DND-41 (cell line): ENCODE data around the gene APEH.
A peak's percentile ranks its signal among the peaks of the same experiment; 100 is the strongest.

Experiments
- ATAC-seq: fragments of 200-7000 bp; cut with Tn5 transposase; 3 replicates; pipeline ENCODE4 v1.9.1; 2021; ENCODE audit warnings: low read depth; ENCODE audit not compliant: insufficient read depth
- DNase-seq: peaks from one replicate; pipeline ENCODE4 v3.0.0-alpha.2; 2020
- H2AFZ ChIP-seq: 2 replicates; pipeline ENCODE4 v1.6.0; 2012; ENCODE audit warnings: low read depth, low read length
- H3K27ac ChIP-seq: 2 replicates; pipeline ENCODE4 v1.5.1; 2012; ENCODE audit warnings: low read length, inconsistent platforms
- H3K27me3 ChIP-seq: fragments of 200-600 bp; sonication (generic); 2 replicates; pipeline ENCODE4 v1.6.0; 2012; ENCODE audit warnings: low read length, mild to moderate bottlenecking, inconsistent platforms; ENCODE audit not compliant: insufficient read depth, poor library complexity
- H3K36me3 ChIP-seq: 2 replicates; pipeline ENCODE4 v1.5.1; 2012; ENCODE audit warnings: low read length, inconsistent platforms; ENCODE audit not compliant: insufficient read depth
- H3K4me1 ChIP-seq: 2 replicates; pipeline ENCODE4 v1.5.1; 2012; ENCODE audit warnings: mild to moderate bottlenecking, low read length; ENCODE audit not compliant: insufficient read depth
- H3K4me2 ChIP-seq: 2 replicates; pipeline ENCODE4 v1.6.0; 2012; ENCODE audit warnings: mild to moderate bottlenecking, moderate library complexity, low read length, inconsistent platforms; ENCODE audit not compliant: insufficient read depth
- H3K4me3 ChIP-seq, 2 experiments: fragments of 200-600 bp in 1 of 2; shearing (Covaris generic) in 1 of 2; 2 replicates each; pipeline ENCODE4 v1.5.1; 2012 to 2016; ENCODE audit warnings: inconsistent platforms in 2 of 2, low read length in 2 of 2, mild to moderate bottlenecking in 2 of 2, low read depth in 1 of 2, moderate library complexity in 1 of 2
- H3K79me2 ChIP-seq: 2 replicates; pipeline ENCODE4 v1.6.0; 2012; ENCODE audit warnings: low read length, inconsistent platforms; ENCODE audit not compliant: insufficient read depth
- H3K9ac ChIP-seq: 2 replicates; pipeline ENCODE4 v1.6.0; 2012; ENCODE audit warnings: low read depth, mild to moderate bottlenecking, inconsistent platforms, low read length, moderate library complexity
- H3K9me3 ChIP-seq: 2 replicates; pipeline ENCODE4 v1.5.1; 2012; ENCODE audit warnings: low read length, moderate library complexity, mild to moderate bottlenecking, inconsistent platforms; ENCODE audit not compliant: insufficient read depth, severe bottlenecking
- H4K20me1 ChIP-seq: 2 replicates; pipeline ENCODE4 v1.6.0; 2012; ENCODE audit warnings: low read length; ENCODE audit not compliant: insufficient read depth
- EZH2 ChIP-seq: IDR thresholded peaks from 3 replicates; pipeline ENCODE4 v1.6.1; 2012; ENCODE audit warnings: borderline replicate concordance, low read depth, mild to moderate bottlenecking, moderate library complexity, low read length, inconsistent platforms; ENCODE audit not compliant: severe bottlenecking
- TF ChIP-seq, protein P1 (sequence below): IDR thresholded peaks from 2 replicates; pipeline ENCODE4 v1.5.1; 2012; ENCODE audit warnings: borderline replicate concordance, low read length, moderate library complexity, mild to moderate bottlenecking; ENCODE audit not compliant: poor library complexity, severe bottlenecking; ENCODE audit errors: extremely low read depth

Gene APEH

DNA sequence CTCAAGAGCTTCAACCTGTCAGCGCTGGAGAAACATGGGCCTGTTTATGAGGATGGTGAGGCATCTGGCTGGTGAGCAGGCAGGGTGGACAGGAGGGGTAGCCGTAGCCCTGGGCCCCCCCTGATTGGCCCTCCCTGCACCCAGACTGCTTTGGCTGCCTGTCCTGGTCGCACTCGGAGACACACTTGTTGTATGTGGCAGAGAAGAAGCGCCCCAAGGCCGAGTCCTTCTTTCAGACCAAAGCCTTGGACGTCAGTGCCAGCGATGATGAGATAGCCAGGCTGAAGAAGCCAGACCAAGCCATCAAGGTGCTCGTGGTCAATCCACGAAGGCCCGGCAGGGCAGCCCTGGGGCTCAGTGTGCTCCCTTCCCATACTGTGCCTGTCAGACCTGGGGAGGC lies 1.8 kb downstream of the APEH start:
- no peak for DNase-seq
- no peak overlapping the region for H3K27ac ChIP-seq
- no peak for TF ChIP-seq EZH2
- TF ChIP-seq, protein P1, sequence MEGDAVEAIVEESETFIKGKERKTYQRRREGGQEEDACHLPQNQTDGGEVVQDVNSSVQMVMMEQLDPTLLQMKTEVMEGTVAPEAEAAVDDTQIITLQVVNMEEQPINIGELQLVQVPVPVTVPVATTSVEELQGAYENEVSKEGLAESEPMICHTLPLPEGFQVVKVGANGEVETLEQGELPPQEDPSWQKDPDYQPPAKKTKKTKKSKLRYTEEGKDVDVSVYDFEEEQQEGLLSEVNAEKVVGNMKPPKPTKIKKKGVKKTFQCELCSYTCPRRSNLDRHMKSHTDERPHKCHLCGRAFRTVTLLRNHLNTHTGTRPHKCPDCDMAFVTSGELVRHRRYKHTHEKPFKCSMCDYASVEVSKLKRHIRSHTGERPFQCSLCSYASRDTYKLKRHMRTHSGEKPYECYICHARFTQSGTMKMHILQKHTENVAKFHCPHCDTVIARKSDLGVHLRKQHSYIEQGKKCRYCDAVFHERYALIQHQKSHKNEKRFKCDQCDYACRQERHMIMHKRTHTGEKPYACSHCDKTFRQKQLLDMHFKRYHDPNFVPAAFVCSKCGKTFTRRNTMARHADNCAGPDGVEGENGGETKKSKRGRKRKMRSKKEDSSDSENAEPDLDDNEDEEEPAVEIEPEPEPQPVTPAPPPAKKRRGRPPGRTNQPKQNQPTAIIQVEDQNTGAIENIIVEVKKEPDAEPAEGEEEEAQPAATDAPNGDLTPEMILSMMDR, result no peak
- no peaks in the 10 kb centered on the region for H3K27me3 ChIP-seq
- peaks cover 59% of the 10 kb centered on the region for H3K36me3 ChIP-seq
- H3K9ac ChIP-seq, result peak overlapping the region; percentile 92; the same call in 1 of the 2 replicates
- H3K4me3 ChIP-seq, result peak overlapping the region in 1 of 2 experiments; percentile 15; a peak in 1 of 4 replicates
- no peak for ATAC-seq
- no peak overlapping the region for H2AFZ ChIP-seq
- peak overlapping the region; percentile 99 for H3K4me2 ChIP-seq
- peaks cover 34% of the 10 kb centered on the region for H3K4me1 ChIP-seq
- H3K9me3 ChIP-seq, result no peaks in the 10 kb centered on the region
- peaks cover 28% of the 10 kb centered on the region for H3K79me2 ChIP-seq
- H4K20me1 ChIP-seq, result peaks cover 16% of the 10 kb centered on the region

DNA sequence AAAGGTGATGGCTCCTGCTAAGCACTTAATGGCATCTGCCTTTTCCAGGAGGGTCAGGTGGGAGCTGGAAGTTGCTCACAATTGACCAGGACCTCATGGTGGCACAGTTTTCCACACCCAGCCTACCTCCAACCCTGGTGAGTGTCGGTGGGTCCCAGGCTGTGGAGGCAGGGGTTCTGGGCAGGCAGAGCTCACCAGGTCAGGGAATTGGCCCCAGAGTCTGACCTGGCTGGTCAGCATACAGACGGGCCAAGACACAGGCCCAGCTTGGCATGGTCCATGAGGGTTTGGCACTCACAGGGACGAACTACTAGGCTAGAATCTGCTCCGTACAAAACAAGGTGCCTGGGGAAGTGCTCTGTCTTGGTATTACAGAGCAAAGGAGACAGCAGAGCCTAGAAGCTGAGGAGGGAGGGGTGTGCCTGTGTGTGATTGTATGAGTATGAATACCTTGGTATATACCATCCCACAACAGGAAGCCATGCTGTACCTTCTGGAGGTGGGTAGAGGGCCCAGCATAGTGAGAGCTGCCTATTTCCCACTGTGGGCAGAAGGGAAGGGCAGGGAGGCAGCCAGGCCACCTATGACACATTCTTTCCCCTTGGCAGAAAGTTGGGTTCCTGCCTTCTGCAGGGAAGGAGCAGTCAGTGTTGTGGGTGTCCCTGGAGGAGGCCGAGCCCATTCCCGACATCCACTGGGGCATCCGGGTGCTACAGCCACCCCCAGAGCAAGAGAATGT lies 6.5 kb downstream of the APEH start:
- H3K27ac ChIP-seq, result no peak overlapping the region
- H3K9me3 ChIP-seq, result no peaks in the 10 kb centered on the region
- ATAC-seq (no peak), DNase-seq (no peak)
- no peak overlapping the region for H2AFZ ChIP-seq
- H3K9ac ChIP-seq, result no peak overlapping the region
- H4K20me1 ChIP-seq, result peaks cover 5% of the 10 kb centered on the region
- H3K79me2 ChIP-seq, result peaks cover 7% of the 10 kb centered on the region; the same call in 1 of the 2 replicates
- H3K27me3 ChIP-seq, result no peaks in the 10 kb centered on the region
- TF ChIP-seq EZH2, result no peak
- TF ChIP-seq, protein P1, result no peak
- peaks cover 8% of the 10 kb centered on the region for H3K4me1 ChIP-seq
- H3K4me2 ChIP-seq, result no peak overlapping the region
- H3K4me3 ChIP-seq, result no peak overlapping the region
- H3K36me3 ChIP-seq, result peaks cover 88% of the 10 kb centered on the region

DNA sequence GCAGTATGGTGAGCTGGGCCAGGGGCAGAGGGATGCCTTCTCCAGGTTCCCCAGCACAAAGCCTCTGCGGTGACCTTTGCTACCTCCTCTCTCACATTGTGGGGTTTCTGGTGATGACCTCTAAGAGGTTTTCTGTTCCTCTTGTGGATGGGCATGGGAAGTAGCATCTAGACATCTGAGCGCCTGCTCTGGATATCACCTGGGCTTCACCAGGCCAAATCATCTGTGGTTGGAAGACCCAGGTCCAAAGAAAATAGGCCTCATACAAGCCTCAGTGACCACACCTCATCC lies 7.0 kb downstream of the APEH start:
- Histone ChIP-seq H3K27ac (no peak overlapping the region), H3K36me3 (peaks cover 83% of the 10 kb centered on the region), H3K9me3 (no peaks in the 10 kb centered on the region), H3K9ac (no peak overlapping the region), H4K20me1 (peaks cover 5% of the 10 kb centered on the region), H3K4me3 (no peak overlapping the region), H3K27me3 (no peaks in the 10 kb centered on the region), H3K4me2 (no peak overlapping the region), H2AFZ (no peak overlapping the region), H3K4me1 (0 out of 2 replicates have a peak, but pooled peaks cover 4% of the 10 kb centered on the region), H3K79me2 (peaks cover 2% of the 10 kb centered on the region; the same call in 1 of the 2 replicates)
- no peak for ATAC-seq
- TF ChIP-seq, protein P1, result no peak
- TF ChIP-seq EZH2, result no peak
- no peak for DNase-seq
